ENCODE results near the gene CNTNAP1.
"Not testable (repeated sequence)": the region's sequence is repeated elsewhere in the genome, so short reads cannot be mapped to it uniquely, and the experiment has no call there.

Gene CNTNAP1

GRCh38 chr17:42686520-42687128, 4.3 kb downstream of the CNTNAP1 start:
- no peak for DNase-seq

GRCh38 chr17:42687707-42688320, 5.5 kb downstream of the CNTNAP1 start:
- DNase-seq: no peak

GRCh38 chr17:42690596-42690995, 8.3 kb downstream of the CNTNAP1 start:
- DNase-seq: no peak

GRCh38 chr17:42691021-42691545, 8.8 kb downstream of the CNTNAP1 start:
- DNase-seq: no peak

- DNase-seq: no peak
Measured at GRCh38 chr17:42692489-42692888, 10.2 kb downstream of the CNTNAP1 start.

- no peak for DNase-seq
Measured at GRCh38 chr17:42694524-42694923, 12.2 kb downstream of the CNTNAP1 start.

- DNase-seq: no peak
Measured at GRCh38 chr17:42695500-42695899, 13.2 kb downstream of the CNTNAP1 start.

- DNase-seq: no peak
Measured at GRCh38 chr17:42697108-42697811, 14.9 kb downstream of the CNTNAP1 start.

- no peak for DNase-seq
Measured at GRCh38 chr17:42698736-42699414, 16.5 kb downstream of the CNTNAP1 start.

GRCh38 chr17:42699415-42699740, 17.0 kb downstream of the CNTNAP1 start:
- DNase-seq: no peak

GRCh38 chr17:42700586-42701289, 18.4 kb downstream of the CNTNAP1 start:
- DNase-seq: no peak

GRCh38 chr17:42702446-42702845, 20.1 kb downstream of the CNTNAP1 start:
- no peak for DNase-seq

- no peak for DNase-seq
Measured at GRCh38 chr17:42704490-42704836, 22.1 kb downstream of the CNTNAP1 start.

- no peak for DNase-seq
Measured at GRCh38 chr17:42704837-42705494, 22.6 kb downstream of the CNTNAP1 start.

- peak; percentile 27 to 31 for DNase-seq
Measured at GRCh38 chr17:42706732-42707131, 24.4 kb downstream of the CNTNAP1 start.

- no peak for DNase-seq
Measured at GRCh38 chr17:42708588-42708987, 26.3 kb downstream of the CNTNAP1 start.

GRCh38 chr17:42709561-42709960, 27.2 kb downstream of the CNTNAP1 start:
- no peak for DNase-seq

- no peak for DNase-seq
Measured at GRCh38 chr17:42720996-42721583, 38.8 kb downstream of the CNTNAP1 start.

- no peak for DNase-seq
Measured at GRCh38 chr17:42723636-42724035, 41.3 kb downstream of the CNTNAP1 start.

GRCh38 chr17:42725143-42725542, 42.8 kb downstream of the CNTNAP1 start:
- DNase-seq: no peak

GRCh38 chr17:42740699-42741098, 58.4 kb downstream of the CNTNAP1 start:
- no peak for DNase-seq

- DNase-seq: not testable (repeated sequence)
Measured at GRCh38 chr17:42742916-42743315, 60.6 kb downstream of the CNTNAP1 start.

Data from activated CD4-positive, alpha-beta T cell treated with anti-CD3 and anti-CD28 coated beads, Interleukin-2, amount 50 U/mL, for 4 hours (primary cell).